G401.6 (cell line): ENCODE data around the gene GPX6.
"Not testable (repeated sequence)": the region's sequence is repeated elsewhere in the genome, so short reads cannot be mapped to it uniquely, and the experiment has no call there.

Experiments
- FAIRE-seq: peaks from 2 replicates; lab custom pipeline; 2012; peaks lifted over from hg19 to GRCh38; lab: Jason Lieb, UNC

Gene GPX6

DNA sequence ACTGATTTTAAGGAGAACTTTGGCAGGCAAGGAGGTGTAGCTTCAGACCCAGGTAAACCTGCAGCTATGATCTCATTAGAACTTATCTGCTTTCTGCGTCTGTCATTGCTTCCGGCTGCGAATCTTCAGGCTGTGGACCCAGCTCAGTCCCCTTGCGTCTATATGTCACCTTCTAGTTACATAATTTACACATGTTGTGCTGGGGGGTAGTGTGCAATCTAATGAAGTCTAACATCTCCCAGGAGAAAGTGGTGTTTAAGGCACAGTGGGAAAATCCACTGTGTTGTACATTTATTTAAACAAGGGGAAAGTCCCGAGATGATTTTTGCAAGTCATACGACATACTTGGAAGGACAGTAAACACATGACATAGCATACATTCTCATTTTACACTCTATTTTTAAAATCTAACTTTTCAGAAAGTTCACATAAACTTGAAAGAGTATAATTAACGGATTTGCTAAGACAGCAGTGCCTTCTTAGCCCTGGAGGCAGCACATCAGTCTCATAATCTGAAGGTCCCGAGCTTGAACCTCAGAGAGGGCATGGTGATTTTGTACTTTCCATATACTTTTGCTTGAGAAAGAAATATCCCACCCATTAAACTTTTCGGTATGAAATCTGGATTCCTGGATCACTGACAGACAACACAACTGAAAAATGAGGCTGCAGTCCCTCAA lies 35.2 kb downstream of the GPX6 start:
- no peak for FAIRE-seq

DNA sequence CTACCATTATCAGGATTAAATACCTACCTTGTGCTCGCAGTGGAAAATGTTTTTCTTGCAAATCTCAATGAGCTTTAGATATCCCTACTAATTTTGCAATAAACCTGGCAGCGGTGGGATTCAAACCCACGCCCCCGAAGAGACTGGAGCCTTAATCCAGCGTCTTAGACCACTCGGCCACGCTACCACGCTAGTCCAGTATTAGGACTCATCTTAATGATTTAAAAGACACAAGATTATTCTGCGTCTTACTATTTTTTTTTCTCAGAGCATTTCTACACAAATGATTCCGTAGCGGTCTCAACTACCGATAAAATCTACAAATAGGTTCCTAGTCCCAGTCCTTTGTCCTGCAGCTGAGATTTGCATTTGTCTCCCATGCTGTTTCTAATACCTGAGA lies 37.1 kb downstream of the GPX6 start:
- no peak for FAIRE-seq

DNA sequence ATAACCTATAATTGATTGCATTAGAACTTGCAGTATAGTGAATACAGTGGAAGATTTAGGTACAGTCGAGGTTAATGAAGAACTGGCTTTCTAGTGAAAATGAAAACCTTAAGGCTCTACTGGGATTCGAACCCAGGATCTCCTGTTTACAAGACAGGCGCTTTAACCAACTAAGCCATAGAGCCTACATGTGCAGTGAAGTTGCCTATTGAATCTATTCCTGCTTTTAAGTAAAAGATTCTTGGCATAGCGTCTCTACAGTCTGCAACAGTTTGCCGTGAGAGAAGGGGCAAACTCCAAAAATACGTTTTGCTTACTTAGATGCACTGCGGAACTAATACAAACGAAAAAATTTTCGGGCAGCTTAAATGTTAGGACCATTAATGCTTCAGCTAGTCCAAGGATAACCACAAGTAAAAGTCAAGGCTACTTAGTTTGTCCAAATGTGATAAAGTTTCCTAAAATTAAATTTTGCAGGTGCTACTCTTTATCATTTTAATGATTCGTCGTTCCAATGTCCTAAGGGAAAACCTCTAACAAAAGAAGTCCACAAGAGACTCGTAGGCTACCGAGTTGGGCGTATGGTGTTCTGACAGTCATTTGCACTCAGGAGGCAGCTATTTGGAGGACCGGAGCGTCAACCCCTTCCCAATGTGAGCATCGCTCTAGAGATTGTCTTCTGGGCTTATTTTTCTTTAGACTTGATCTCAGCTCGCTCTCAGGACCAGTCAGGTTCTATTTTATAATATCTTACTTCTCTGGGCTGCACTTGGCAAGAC lies 41.0 kb downstream of the GPX6 start:
- peak; percentile 95 for FAIRE-seq

DNA sequence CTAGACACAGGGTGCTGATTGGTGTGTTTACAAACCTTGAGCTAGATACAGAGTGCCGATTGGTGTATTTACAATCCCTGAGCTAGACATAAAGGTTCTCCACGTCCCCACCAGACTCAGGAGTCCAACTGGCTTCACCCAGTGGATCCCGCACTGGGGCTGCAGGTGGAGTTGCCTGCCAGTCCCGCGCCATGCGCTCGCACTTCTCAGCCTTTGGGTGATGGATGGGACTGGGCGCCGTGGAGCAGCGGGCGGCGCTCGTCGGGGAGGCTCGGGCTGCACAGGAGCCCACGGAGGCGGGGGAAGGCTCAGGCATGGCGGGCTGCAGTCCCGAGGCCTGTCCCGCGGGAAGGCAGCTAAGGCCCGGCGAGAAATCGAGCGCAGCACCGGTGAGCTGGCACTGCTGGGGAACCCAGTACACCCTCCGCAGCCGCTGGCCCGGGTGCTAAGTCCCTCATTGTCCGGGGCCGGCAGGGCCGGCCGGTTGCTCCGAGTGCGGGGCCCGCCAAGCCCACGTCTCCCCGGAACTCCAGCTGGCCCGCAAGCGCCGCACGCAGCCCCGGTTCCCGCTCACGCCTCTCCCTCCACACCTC lies 46.3 kb downstream of the GPX6 start:
- FAIRE-seq: not testable (repeated sequence)

DNA sequence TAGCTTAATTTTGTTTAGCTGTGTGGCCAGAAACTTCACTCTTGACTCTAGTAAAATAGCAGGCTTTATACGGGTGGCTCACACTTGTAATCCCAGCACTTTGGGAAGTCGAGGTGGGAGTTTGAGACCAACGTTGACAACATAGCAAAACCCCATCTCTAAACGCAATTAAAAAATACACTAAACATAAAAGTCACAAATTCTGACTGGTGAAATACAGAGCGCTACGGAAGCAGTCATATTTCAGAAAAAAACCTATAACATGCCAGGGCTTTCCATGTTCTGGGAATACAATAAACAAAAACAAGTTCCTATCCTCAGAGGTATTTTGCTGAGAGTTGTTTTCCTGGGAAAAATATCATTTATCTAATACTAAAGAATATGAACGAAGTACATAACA lies 47.5 kb downstream of the GPX6 start:
- no peak for FAIRE-seq

DNA sequence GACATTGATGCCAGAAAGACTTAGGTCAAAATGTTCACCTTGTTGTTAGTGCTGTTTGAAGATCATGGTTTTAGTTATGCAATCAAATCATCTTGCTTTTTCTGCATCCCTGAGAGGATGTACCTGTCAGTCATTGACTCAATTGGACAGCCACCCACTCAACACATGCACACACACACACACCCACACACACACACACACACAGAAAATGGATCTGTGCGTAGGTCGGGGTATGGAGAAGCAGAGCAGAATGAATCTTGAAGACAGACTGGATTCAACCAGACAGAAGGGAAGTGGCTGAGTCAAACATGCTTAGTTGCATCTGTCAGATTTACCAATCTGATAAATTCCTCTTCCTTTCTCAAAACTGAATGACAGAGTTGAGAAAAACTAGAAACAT lies 53.2 kb downstream of the GPX6 start:
- FAIRE-seq: no peak

DNA sequence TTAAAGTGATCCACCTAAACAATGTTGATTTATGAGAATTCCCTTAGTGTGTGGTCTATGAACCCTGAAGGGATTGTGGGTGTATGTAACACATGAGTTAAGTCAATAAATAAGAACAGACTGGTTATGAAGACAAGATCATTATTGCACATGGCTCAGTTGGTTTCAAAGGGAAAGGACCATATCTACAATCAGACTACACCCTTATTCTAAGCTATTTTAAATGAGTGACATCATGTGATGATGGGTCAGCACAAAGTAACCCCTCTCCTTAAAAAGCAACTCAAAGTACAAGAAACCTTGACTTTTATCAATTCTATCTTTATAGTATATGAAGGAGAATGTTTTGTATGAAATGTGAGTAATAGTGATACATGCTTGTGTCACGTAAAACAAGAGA lies 57.0 kb downstream of the GPX6 start:
- FAIRE-seq: no peak
